SK-MEL-5 (cell line): ENCODE results near the gene PLXNB1. TPM values are rescaled to one million over a fixed set of nuclear protein-coding genes. Genes with fewer than 3 reads are reported as not detected.
"Not testable (repeated sequence)": the region's sequence is repeated elsewhere in the genome, so short reads cannot be mapped to it uniquely, and the experiment has no call there.

ENCODE experiments used
- DNase-seq: peaks from one replicate; pipeline ENCODE4 v3.0.0-alpha.2; 2016; ENCODE audit warnings: low read depth, low spot score
- in situ Hi-C: cut with HindIII; loops from 2 replicates; pipeline ENCODE4 v1.10.0; 2016; ENCODE audit warnings: low sequenced_read_pairs, high pct_unique_total_duplicates, low pct_unique_long_range_greater_than_20kb
- total RNA-seq: library from RNA; depleted of rRNA; stranded (reverse); fragments of >200 nt; shearing (Covaris generic); gene quantifications from 2 replicates; pipeline ENCODE4 v1.2.3, GENCODE V29; 2014

The PLXNB1 gene
- total RNA-seq, 1 experiment from 2014 or later, result 7.4 TPM

DNA sequence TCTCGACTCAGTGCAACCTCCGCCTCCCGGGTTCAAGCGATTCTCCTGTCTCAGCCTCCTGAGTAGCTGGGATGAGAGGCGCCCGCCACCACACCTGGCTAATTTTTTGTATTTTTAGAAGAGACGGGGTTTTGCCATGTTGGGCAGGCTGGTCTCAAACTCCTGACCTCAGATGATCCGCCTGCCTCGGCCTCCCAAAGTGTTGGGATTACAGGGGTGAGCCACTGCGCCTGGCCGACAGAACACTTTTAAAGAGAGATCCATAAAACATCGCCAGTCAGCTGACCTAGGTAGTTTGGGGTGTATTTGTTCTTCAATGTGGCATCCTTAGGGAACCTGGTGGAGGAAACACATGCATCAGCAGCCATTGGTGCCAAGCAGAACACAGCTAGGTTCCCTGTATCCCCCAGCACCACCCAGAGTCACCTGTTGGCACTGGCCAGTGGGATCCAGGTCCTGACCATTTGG is 28.4 kb downstream of the PLXNB1 start:
- in situ Hi-C loops, DNase-seq: not testable (repeated sequence)

DNA sequence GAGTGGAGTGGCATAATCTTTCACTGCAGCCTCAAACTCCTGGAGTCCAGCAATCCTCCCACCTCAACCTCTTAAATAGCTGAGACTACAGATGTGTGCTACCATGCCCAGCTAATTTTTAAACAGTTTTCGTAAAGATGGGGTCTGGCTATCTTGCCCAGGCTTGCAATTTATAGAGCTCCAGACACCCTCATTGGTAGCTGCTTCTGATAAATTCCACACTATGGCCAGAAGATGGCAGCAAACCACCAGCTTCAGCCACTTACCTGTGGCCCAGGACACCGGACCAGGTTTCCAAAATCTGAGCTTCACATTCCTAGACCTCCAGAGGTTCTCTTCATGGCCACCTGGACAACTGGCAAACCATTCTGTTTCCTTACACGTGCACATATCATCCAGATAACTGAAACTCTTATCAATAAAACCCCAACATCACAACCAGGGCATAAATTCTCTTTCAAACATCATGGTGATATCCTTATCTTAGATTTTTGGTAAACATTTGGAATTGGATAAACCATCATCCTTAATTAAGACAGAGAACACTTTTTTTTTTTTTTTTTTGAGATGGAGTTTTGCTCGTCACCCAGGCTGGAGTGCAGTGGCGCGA is 29.0 kb downstream of the PLXNB1 start:
- DNase-seq, result peak; percentile 84
- in situ Hi-C loops, result no loop called here

DNA sequence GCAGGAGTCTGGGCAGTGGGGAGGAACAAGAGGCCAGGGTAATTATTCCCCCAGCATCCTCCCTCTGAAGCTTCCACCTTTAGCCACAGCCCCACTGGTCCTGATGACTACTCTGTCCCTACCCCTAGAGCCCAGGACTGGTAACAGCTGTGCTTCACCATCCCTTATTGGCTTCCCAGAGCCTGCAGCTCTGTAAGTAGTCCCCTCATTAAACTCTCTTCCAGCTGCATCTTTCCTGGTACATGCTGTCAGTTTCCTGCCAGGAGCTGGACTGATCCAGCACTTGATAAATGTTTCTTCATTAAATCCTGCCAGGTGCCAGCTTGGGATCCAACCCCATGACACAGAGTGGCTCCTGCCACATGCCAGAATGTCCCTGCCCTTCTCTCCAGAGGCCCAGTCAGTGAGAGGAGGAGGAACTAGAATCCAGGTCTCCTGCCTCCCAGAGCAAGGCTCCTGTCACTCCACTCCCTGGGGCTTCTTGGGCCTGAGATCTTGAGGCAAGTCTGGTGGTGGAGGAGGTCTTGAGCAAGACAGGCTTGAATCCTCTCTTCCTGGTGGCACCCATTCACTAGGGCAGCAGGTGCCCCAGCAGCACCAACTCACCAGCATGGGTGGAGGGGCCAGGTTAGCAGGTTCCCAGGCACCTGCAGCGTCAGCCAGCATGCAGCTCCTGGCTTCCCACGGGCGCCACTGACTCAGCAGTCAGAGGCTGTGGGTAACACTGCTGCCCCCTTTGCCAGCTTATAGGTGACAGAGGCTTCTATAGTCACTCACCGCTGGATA is 30.3 kb downstream of the PLXNB1 start:
- no peak for DNase-seq
- in situ Hi-C loops, result no loop called here

DNA sequence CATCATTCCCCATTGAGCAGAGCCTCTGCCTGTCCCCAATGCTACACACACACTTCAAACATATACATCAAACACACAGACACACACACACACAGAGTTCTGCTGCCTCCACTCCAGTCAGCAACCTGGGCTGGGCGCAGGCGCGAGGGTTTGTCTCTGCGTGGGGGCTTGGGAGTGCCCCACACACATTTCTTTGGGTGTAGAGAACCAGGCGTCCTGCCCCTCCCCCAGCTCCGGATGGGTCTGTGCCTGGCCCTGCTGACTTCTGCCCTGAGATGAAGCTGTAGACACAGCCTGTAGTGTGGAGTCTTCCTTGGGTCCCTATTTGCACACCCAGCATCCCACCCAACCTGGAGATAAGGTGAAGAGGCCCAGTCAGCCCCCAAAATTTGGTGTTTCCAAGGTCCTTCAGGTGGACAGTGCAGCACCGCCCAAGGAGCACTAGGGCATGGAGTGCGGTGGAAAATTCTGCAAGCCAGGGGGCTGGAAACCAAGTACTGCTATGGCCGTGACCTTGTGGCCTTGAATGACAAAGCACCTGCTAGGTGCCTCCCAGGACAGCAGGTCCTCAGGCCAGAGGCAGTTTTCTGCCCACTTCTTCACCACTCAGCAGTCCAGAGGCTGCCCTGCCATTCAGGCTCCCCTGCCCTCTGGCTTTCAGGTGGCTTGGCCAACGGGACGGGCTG is 31.0 kb downstream of the PLXNB1 start:
- in situ Hi-C loops, result no loop called here
- DNase-seq, result no peak

DNA sequence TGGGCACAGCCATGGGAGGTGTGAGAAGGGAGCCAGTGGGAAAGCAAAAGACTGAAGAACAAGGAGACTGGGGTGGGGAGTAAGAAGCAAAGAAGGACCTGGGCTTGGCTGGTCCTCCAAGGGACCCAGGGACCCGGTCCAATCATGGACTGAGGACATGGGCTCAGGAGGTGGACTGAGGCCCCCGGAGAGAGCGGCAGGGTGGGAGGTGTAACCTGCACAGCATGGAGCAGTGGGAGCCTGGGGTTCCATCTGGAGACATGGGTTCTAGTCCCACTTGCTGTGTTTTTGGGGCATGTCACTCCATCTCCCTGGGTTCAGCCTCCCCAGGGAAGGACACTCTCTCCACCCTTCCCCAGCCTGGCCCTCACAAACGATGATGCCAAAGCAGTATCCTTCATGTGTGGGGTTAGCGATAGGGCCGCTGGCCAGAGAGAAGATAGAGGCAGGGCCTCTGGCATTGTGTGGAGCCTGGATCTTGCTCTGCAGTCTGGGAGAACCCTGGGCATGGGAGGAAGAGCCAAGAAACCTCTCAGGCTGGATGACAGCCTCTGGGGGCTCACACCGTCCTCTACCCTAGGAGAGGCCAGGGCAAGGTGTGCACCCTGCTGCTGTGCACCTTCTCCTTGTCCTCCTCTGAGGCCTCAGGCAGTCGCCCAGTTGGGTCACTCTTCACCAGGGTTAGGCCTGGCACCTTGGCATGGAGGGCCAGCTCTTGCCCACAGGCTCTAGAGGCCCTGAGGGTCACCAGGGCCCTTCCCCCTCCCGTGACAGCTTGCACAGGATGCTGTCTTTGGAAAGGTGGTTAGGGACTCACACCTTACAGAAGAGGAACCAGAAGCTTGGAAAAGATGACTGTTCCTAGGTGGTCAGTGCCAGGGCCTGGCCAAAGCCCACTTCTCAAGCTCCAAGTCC is 31.9 kb downstream of the PLXNB1 start:
- in situ Hi-C loops, result no loop called here
- DNase-seq, result no peak

DNA sequence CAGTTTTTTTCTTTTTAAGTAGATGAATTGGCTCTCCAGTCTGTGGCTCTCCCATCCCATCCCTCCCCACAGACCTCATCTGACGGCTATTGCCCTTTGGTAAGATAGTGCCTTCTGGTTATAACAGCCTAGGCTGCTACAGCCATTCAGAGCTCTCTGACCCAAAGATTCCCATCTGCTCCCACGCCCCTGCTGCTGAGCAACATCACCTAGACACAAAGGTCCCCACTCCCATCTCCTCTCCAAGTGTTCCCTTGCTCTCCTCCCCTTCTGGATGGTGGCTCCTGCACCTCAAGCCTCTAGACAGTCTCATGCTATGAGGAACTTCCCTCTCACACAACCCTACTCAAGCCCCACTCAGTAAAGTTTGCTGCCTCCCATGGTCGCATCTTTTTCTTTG is 34.2 kb downstream of the PLXNB1 start:
- in situ Hi-C loops, result no loop called here
- DNase-seq, result no peak

DNA sequence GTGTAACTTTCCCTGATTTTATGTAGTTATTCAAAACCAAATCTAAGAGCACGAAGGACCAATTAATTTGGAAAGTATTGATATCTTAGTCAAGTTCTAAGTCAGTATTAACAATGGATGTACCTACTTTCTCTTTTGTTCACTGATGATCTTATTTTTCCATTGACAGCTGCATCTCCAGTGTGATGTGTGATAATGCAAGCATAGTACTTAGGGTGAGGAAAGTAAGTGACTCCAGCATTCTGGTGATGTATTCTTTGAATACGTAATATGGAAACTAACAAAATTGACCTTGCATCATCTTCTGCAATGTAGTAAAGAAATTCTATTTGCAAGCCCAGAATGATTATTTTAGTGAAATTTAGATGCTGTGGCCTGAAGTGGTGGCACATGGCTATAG is 35.5 kb downstream of the PLXNB1 start:
- no peak for DNase-seq
- in situ Hi-C loops, result no loop called here

DNA sequence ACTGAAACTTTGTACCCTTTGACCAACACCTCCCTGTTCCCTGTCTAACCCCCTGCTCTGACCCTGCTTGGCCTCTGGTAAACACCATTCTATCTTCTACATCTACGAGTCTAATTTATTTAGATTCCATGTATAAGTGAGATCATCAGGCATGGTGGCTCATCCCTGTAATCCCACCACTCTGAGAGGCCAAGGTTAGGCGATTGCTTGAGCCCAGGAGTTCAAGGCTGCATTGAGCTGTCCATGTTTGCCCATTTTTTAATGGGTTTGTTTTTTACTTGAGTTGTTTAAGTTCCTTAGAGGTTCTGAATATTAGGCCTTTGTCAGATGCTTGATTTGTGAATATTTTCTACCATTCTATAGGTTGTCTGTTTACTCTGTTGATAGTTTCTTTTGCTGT is 40.9 kb downstream of the PLXNB1 start:
- DNase-seq, result no peak
- in situ Hi-C loops, result no loop called here

DNA sequence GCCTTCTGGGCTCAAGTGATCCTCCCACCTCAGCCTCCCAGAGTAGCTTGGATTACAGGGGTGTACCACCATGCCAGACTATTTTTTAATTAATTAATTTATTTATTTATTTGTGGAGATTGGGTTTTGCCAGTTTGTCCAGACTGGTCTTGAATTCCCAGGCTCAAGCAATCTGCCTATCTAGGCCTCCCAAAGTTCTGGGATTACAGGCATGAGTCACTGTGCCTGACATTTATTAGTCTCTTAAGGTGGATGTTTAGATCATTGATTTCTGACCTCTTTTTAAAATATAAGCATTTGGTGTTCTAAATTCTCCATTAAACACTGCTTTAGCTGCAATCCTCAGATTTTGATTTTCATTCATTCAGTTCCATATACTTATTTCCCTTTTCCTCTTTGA is 42.3 kb downstream of the PLXNB1 start:
- no peak for DNase-seq
- in situ Hi-C loops, result no loop called here

DNA sequence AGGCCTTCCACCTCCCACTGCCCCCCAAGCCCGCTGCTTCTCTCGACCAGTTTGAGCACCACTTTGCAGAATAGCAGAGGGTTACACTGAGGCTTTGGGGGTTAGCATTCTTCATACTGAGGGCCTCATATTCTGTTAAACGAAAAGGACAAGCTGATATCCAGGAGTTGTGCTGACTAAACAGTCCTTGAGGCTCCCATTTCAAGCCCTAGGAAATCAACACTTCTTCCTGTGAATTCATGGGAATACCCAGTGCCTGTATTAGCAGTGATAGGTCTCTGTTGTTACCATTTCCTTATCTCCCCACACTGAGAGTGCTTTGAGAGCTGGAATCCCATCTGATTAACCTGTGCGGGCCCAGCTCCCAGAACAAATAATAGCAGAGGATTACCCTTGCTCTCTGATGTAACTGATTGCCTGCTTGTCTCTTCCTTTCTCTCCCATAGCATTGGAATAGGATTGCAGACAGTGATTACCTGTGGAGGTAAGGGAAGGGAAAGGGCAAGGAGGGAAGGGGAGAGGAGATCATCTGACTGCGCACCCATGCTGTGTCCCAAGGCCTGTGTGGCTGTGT is 56.9 kb downstream of the PLXNB1 start:
- no peak for DNase-seq
- in situ Hi-C loops, result no loop called here

DNA sequence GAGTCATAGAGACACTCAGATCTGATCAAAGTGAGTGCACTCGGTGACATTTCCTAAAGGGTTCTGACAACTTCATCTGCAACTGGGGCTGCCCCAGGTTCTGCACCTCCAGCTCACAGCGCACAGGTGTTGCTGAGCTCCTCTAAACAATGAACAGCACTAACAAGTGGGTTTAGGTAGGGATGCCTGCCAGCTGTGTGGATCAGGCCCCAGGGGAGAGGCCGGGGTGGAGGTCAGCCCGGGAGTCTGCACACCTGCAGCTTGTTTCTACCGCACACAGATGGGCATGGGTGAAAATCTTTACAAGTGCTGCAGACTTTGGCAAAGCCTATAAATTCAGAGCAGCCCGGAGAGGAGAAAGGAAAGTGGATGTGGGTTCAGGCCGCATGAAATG is 57.5 kb downstream of the PLXNB1 start:
- no peak for DNase-seq
- in situ Hi-C loops, result no loop called here

DNA sequence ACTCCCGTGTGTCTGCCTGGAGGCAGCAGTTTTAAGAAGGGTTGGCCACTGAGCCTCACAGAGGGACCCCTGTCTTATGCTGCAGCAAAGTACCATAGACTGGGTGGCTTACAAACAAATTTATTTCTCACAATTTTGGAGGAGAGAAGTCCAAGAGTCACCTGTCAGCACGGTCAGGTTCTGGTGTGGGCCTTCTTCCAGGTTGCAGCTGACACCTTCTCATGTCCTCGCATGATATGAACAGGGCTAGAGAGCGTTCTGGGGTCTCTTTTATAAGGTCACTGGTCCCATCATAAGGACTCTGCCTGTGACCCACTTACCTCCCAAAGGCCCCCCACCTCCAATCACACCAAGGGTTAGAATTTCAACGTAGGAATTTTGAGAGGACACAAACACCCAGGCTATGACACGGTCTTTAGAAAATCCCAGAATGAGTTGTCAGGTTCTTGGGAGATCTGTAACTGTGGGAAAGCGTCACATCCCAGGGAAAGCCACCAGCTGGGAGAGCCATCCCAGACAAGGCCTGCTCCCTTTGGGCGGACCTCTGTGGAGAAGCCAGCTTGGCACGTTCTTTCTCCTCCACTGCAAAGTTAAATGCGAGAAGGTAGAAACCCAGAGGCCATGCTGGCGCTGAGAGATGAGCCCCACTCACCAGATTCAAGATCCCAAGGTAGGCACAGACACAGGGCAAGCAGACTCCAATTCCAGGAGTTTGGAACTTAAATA is 58.1 kb downstream of the PLXNB1 start, which contains the start of gene FBXW12:
FBXW12 (plus strand) TSS at position 569 of the 726 bp plus-strand sequence. CDS start 549 bp downstream, outside the sequence.
- no peak for DNase-seq
- in situ Hi-C loops, result no loop called here

DNA sequence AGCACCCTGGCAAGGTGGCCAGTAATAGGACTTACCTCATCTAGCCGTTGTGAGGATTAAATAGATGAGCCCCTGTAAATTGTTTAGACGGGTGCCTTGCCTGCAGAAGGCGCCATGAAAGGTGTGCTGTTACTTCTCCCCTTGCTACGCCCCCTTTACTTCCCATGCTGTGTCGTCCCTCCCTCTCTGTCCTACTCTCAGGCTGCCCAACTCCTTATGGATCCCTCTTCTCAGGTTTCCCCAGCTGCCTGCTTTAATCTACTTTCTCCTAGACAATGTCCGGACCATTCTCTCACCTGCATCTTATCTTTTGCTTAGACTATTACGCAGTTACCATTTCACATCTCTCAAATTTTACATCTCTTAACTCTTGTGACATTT is 59.6 kb downstream of the PLXNB1 start:
- in situ Hi-C loops, result no loop called here
- DNase-seq, result no peak

DNA sequence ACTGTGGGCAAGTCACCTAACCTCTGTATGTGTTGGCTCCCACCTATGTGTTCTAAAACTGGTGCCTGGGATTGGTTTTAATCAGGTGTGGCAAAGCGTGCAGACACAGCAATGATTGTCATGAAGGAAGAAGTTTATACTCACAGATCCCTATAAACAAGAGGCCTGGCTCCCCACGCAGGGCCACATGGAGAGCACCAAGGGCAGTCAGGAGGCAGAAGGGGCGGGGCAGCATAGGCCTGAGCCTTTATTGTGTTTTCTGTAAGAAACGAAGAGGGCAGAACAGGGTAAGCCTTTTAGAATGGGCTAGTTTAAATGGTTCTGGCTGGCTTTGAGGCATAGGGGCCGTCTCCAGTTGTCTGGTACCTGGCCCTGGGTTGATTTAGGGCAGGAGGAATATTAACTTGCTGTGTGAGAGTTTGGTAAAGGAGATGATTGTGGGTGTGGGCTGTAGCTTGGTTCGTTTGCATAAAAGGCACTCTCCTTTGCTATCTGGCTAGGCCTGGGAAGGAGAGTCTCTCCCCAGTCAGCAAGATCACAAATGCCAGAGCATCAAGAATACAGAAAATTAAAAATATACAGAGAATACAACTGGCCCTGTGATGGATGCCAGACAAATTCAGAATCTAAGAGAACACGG is 60.1 kb downstream of the PLXNB1 start:
- DNase-seq, result peak; percentile 9
- in situ Hi-C loops, result no loop called here

DNA sequence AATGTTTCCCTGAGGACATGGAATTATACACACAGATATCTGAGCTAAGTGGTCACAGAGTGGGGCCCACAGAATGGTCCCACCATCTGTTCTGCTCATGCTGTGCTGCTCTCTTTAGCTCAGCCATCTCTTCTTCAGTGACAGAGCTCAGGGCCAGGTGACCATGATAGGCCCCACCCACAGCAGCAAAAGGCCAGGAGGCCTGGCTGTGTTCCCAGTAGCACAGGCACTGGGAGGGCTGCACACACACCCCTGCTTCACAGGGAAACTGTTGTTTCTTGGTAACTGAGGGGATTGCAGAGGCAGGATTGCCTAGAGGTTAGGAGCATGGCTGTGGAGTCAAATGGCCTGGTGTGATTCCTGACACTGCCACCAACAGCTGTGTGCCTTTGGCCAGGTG is 62.7 kb downstream of the PLXNB1 start:
- in situ Hi-C loops, result no loop called here
- peak; percentile 35 for DNase-seq

DNA sequence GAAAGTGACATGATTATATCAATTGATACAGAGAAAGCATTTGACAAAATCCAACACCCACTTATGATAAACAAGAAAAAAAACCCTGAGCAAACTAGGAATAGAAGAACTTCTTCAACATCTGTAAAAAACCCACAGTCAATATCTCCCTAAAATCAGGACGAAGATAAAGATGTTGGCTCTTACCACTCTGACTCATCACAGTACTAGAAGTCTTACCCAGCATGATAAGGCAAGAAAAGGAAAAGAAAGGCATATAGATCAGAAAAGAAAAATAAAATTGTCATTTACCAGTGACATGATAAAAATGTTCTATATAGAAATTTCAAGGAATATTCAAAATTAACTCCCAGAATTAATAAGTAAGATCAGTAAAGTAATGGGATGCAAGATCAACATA is 65.0 kb downstream of the PLXNB1 start:
- in situ Hi-C loops, result no loop called here

More for the DNA sequence above, 65.0 kb downstream of the PLXNB1 start:
- DNase-seq, result no peak
